Suprapubic skin (tissue), 3 donors: Measurements from ENCODE around the gene JUND.

Source experiments
- CTCF ChIP-seq, 2 donors: fragments of 200-600 bp in 1 of 2; fragments of 450-650 bp in 1 of 2; sonication (generic) in 1 of 2; IDR thresholded peaks; one replicate each; pipeline ENCODE4 v1.5.1; 2016 to 2019; ENCODE audit warnings: antibody characterized with exemption in 2 of 2, mild to moderate bottlenecking in 1 of 2, moderate library complexity in 1 of 2
- POLR2AphosphoS5 ChIP-seq, 3 donors: sonication (generic); formaldehyde crosslinking; IDR thresholded peaks; one replicate each; pipeline ENCODE4 v1.6.1; 2017; ENCODE audit warnings: antibody characterized with exemption in 3 of 3

GRCh38 chr19:18289471-18290301 is 8.3 kb upstream of the JUND start:
- TF ChIP-seq CTCF (IDR thresholded peaks at IDR 0.05) (no peak), POLR2AphosphoS5 (IDR thresholded peaks at IDR 0.05) (no peak)
